Hematopoietic multipotent progenitor cell treated with erythropoietin and hydrocortisone succinate and interleukin-3 and kit ligand, for 15 days (in vitro differentiated cells): ENCODE data around the gene LIN7A.

ENCODE experiments used
- DNase-seq: peaks from one replicate; pipeline ENCODE4 v3.0.0-alpha.2; 2015; ENCODE audit warnings: low spot score

LIN7A gene

GRCh38 chr12:80749456-80749855, 188.3 kb downstream of the LIN7A start:
- DNase-seq, result no peak

GRCh38 chr12:80747800-80748199, 189.9 kb downstream of the LIN7A start:
- no peak for DNase-seq

GRCh38 chr12:80745851-80746505, 191.8 kb downstream of the LIN7A start:
- DNase-seq, result no peak
